IMR-90 (cell line): ENCODE measurements around the gene SCN8A.

Experiments
- BHLHE40 ChIP-seq: fragments of 150-350 bp; IDR thresholded peaks from 2 replicates; pipeline ENCODE4 v1.6.1; 2016; ENCODE audit warnings: mild to moderate bottlenecking, low read depth, low read length
- CEBPB ChIP-seq: IDR thresholded peaks from 2 replicates; pipeline ENCODE4 v1.6.1; 2012; ENCODE audit warnings: low read depth, low read length, improper control_type of control experiment
- CHD1 ChIP-seq: IDR thresholded peaks from 2 replicates; pipeline ENCODE4 v1.6.1; 2012; ENCODE audit warnings: low read depth, low read length, improper control_type of control experiment
- CTCF ChIP-seq: conservative IDR thresholded peaks from 2 replicates; pipeline ENCODE4 v1.5.1; 2012; ENCODE audit warnings: mild to moderate bottlenecking, low read depth, low read length, improper control_type of control experiment
- ELK1 ChIP-seq: fragments of 150-350 bp; IDR thresholded peaks from 2 replicates; pipeline ENCODE4 v1.6.1; 2016; ENCODE audit warnings: low read depth, mild to moderate bottlenecking, low read length, moderate library complexity, borderline replicate concordance
- MAFK ChIP-seq: IDR thresholded peaks from 2 replicates; pipeline ENCODE4 v1.6.1; 2012; ENCODE audit warnings: low read depth, low read length, improper control_type of control experiment
- MXI1 ChIP-seq: IDR thresholded peaks from 2 replicates; pipeline ENCODE4 v1.6.1; 2012; ENCODE audit warnings: low read depth, mild to moderate bottlenecking, low read length, moderate library complexity, borderline replicate concordance
- POLR2A ChIP-seq: IDR thresholded peaks from 2 replicates; pipeline ENCODE4 v1.6.1; 2012; ENCODE audit warnings: mild to moderate bottlenecking, low read depth, low read length
- SMC3 ChIP-seq: fragments of 150-350 bp; IDR thresholded peaks from 2 replicates; pipeline ENCODE4 v1.6.1; 2016; ENCODE audit warnings: low read depth, mild to moderate bottlenecking, antibody characterized with exemption, low read length, moderate library complexity
- USF2 ChIP-seq: fragments of 150-350 bp; IDR thresholded peaks from 2 replicates; pipeline ENCODE4 v1.6.1; 2017; ENCODE audit warnings: mild to moderate bottlenecking, antibody characterized with exemption, low read length, low read depth

- TF ChIP-seq ELK1 (no peak), SMC3 (no peak), CHD1 (no peak), POLR2A (no peak), CTCF (no peak), MAFK (no peak), USF2 (no peak), CEBPB (no peak), BHLHE40 (no peak), MXI1 (no peak)
Observed at GRCh38 chr12:51850081-51850964, 259.3 kb downstream of the SCN8A start.
